Measurements from ENCODE around the gene LITAFD. TPM values are rescaled to one million over a fixed set of nuclear protein-coding genes. Genes with fewer than 3 reads are reported as not detected.

Gene LITAFD
- total and polyA plus RNA-seq, 2 of the 4 experiments (the other 2 are of a cell fraction): not detected

- peak; percentile 9 for ATAC-seq (ENCODE audit: low read depth)
- CTCF ChIA-PET: no interaction called here
These were observed 32.6 kb upstream of the LITAFD start for GRCh38 chr16:8849411-8850011.

More at GRCh38 chr16:8849411-8850011, 32.6 kb upstream of the LITAFD start:
- H3K79me1 ChIP-seq (ENCODE audit: low read depth in 1 of 2, low read length in 2 of 2): peaks cover 26 to 73% of the 10 kb centered on the region in 2 experiments; a peak in 3 of 4 replicates
- H2BK120ac ChIP-seq (ENCODE audit: low read depth, low read length): no peak overlapping the region
- peak overlapping the region; percentile 60 for H2AK5ac ChIP-seq (ENCODE audit: low read depth, low read length)
- no peak overlapping the region; the same call in 1 of the 2 replicates for H2BK20ac ChIP-seq (ENCODE audit: low read depth, low read length)
- H4K91ac ChIP-seq (ENCODE audit: insufficient read depth, low read depth, low read length): no peak overlapping the region
- no peaks in the 10 kb centered on the region for H3K9me3 ChIP-seq (ENCODE audit: control insufficient read depth, insufficient read depth, low read length)
- no peaks in the 10 kb centered on the region for H3K27me3 ChIP-seq (ENCODE audit: control insufficient read depth, insufficient read depth, low read length)
- peak overlapping the region; percentile 47 to 49; a peak in 2 of 4 replicates for H4K8ac ChIP-seq (ENCODE audit: low read depth in 2 of 2, low read length in 2 of 2)
- H2BK15ac ChIP-seq (ENCODE audit: low read depth, low read length): 0 out of 3 replicates have a peak overlapping the region, but pooled peaks have one; percentile 16
- no peak overlapping the region for H3K4me2 ChIP-seq (ENCODE audit: low read depth, low read length)
- dilution Hi-C loops (cut with HindIII; ENCODE audit: low sequenced_read_pairs, unreplicated experiment): no loop called here
- no TSS peak for BruUV-seq (replicated peaks)
- 78% methylated on average over 12 of the region's 19 CpGs; no CpG with 5 or more reads in 1 of the 2 experiments for WGBS, 2 experiments (ENCODE audit: extremely low coverage in 2 of 2, insufficient read length in 1 of 2)
- in situ Hi-C loops (cut with MboI; ENCODE audit: low sequenced_read_pairs): no loop called here
- POLR2A ChIA-PET (ENCODE audit: unreplicated experiment): no interaction called here
- intact Hi-C loops (cut with micrococcal nuclease): no loop called here
- peak overlapping the region; percentile 61 for H3K4ac ChIP-seq (ENCODE audit: low read depth, low read length)
- no peak overlapping the region for H3K18ac ChIP-seq (ENCODE audit: low read depth, low read length)
- peak overlapping the region; percentile 39; the same call in 1 of the 2 replicates for H3K14ac ChIP-seq (replicated peaks; ENCODE audit: low read depth, low read length)
- no peak overlapping the region for H3K4me3 ChIP-seq (ENCODE audit: insufficient read depth, low read depth, low read length)
- H3K9me1 ChIP-seq (ENCODE audit: insufficient read depth, low read length): peaks cover 18% of the 10 kb centered on the region
- no peak overlapping the region; the same call in 1 of the 2 replicates for H3K9ac ChIP-seq (ENCODE audit: low read depth, low read length)
- peak overlapping the region; percentile 71 for H2AK9ac ChIP-seq (replicated peaks; ENCODE audit: low read depth, low read length, poor library complexity)
- H3K23ac ChIP-seq (ENCODE audit: low read depth, low read length): peak overlapping the region; percentile 4
- H3K27ac ChIP-seq (ENCODE audit: insufficient read depth, low read length): peak overlapping the region; percentile 19; the same call in 1 of the 2 replicates
- H3K56ac ChIP-seq (ENCODE audit: extremely low read depth, insufficient read depth, low read length): no peak overlapping the region
- H4K5ac ChIP-seq (ENCODE audit: low read depth, low read length): peak overlapping the region; percentile 35; the same call in 1 of the 2 replicates
- peaks cover 63% of the 10 kb centered on the region for H3K36me3 ChIP-seq (ENCODE audit: control insufficient read depth, insufficient read depth, low read length)
- H3K4me1 ChIP-seq (ENCODE audit: control insufficient read depth, insufficient read depth, low read length): peaks cover 23% of the 10 kb centered on the region
- peaks cover 76% of the 10 kb centered on the region for H4K20me1 ChIP-seq (ENCODE audit: insufficient read depth, low read length)
- DNase-seq: no peak
- H2BK5ac ChIP-seq (ENCODE audit: low read depth, low read length, poor library complexity, severe bottlenecking): peak overlapping the region; percentile 64
- TF ChIP-seq SMC3 (IDR thresholded peaks at IDR 0.05; ENCODE audit: low read depth, low read length): no peak
- TF ChIP-seq POLR2A (IDR thresholded peaks at IDR 0.05; ENCODE audit: low read depth, low read length): no peak
- TF ChIP-seq RAD21 (IDR thresholded peaks at IDR 0.05; ENCODE audit: low read length): no peak
- TF ChIP-seq USF2 (IDR thresholded peaks at IDR 0.05; ENCODE audit: low read depth, low read length): no peak
- no peak for TF ChIP-seq RCOR1 (IDR thresholded peaks at IDR 0.05; ENCODE audit: insufficient replicate concordance, low read length)
- no peak for TF ChIP-seq MXI1 (IDR thresholded peaks at IDR 0.05; ENCODE audit: borderline replicate concordance, low read depth, low read length)
- TF ChIP-seq RFX5 (IDR thresholded peaks at IDR 0.05; ENCODE audit: low read depth, low read length): no peak
- TF ChIP-seq FOS (IDR thresholded peaks at IDR 0.05; ENCODE audit: low read depth, low read length): no peak
- TF ChIP-seq CEBPB (IDR thresholded peaks at IDR 0.05; ENCODE audit: low read depth, low read length): no peak
- no peak for TF ChIP-seq MAFK (IDR thresholded peaks at IDR 0.05; ENCODE audit: low read depth, low read length)
- no peak for TF ChIP-seq MAZ (IDR thresholded peaks at IDR 0.05; ENCODE audit: borderline replicate concordance, low read depth, low read length)
- no peak for TF ChIP-seq ELK1 (IDR thresholded peaks at IDR 0.05; ENCODE audit: borderline replicate concordance, low read depth, low read length)
- no peak for TF ChIP-seq CTCF (conservative IDR thresholded peaks at IDR 0.05; ENCODE audit: low read depth, low read length)
- peak overlapping the region; percentile 24 for H2AFZ ChIP-seq (replicated peaks; ENCODE audit: low read length, poor library complexity)
